ENCODE data around the gene PRRC2B.
"Not testable (repeated sequence)": the region's sequence is repeated elsewhere in the genome, so short reads cannot be mapped to it uniquely, and the experiment has no call there.

The PRRC2B gene

GRCh38 chr9:131534721-131535237 lies 140.9 kb downstream of the PRRC2B start:
- DNase-seq (ENCODE audit: low read depth, low spot score): no peak

- no peak for DNase-seq (ENCODE audit: low read depth, low spot score)
Observed at GRCh38 chr9:131537946-131538345, 144.1 kb downstream of the PRRC2B start.

GRCh38 chr9:131539223-131539923 lies 145.5 kb downstream of the PRRC2B start:
- DNase-seq (ENCODE audit: low read depth, low spot score): no peak

- DNase-seq (ENCODE audit: low read depth, low spot score): no peak
Observed at GRCh38 chr9:131543141-131543540, 149.3 kb downstream of the PRRC2B start.

GRCh38 chr9:131545003-131545785 lies 151.3 kb downstream of the PRRC2B start, which contains the start of gene PRRT1B:
TSS of gene PRRT1B (plus strand) at chr9:131545523. CDS start at chr9:131545616, 93 bp downstream.
- no peak for DNase-seq (ENCODE audit: low read depth, low spot score)

GRCh38 chr9:131545786-131546335 lies 152.0 kb downstream of the PRRC2B start:
- DNase-seq (ENCODE audit: low read depth, low spot score): no peak

- no peak for DNase-seq (ENCODE audit: low read depth, low spot score)
Observed at GRCh38 chr9:131546336-131547084, 152.6 kb downstream of the PRRC2B start.

GRCh38 chr9:131549186-131549585 lies 155.3 kb downstream of the PRRC2B start:
- not testable (repeated sequence) for DNase-seq (ENCODE audit: low read depth, low spot score)
